ENCODE results near the gene TBX5.

Gene TBX5

GRCh38 chr12:114405519-114406271, at the start of gene TBX5:
Gene TBX5, minus strand, starts transcription at chr12:114406144. Its CDS starts 2,246 bp downstream, at chr12:114403898.
- FAIRE-seq = no peak

- FAIRE-seq = no peak
Observed at GRCh38 chr12:114451657-114452056, 45.7 kb upstream of the TBX5 start.

- FAIRE-seq = no peak
Observed at GRCh38 chr12:114450515-114451300, 44.8 kb upstream of the TBX5 start.

GRCh38 chr12:114450019-114450418, 44.1 kb upstream of the TBX5 start:
- FAIRE-seq = no peak

- no peak for FAIRE-seq
Observed at GRCh38 chr12:114448618-114448933, 42.6 kb upstream of the TBX5 start.

GRCh38 chr12:114447799-114448617, 42.1 kb upstream of the TBX5 start:
- no peak for FAIRE-seq

GRCh38 chr12:114447274-114447716, 41.4 kb upstream of the TBX5 start:
- no peak for FAIRE-seq

- no peak for FAIRE-seq
Observed at GRCh38 chr12:114445401-114446323, 39.7 kb upstream of the TBX5 start.

- FAIRE-seq = no peak
Observed at GRCh38 chr12:114444422-114445279, 38.7 kb upstream of the TBX5 start.

- no peak for FAIRE-seq
Observed at GRCh38 chr12:114443607-114444421, 37.9 kb upstream of the TBX5 start.

- no peak for FAIRE-seq
Observed at GRCh38 chr12:114442578-114442977, 36.6 kb upstream of the TBX5 start.

- FAIRE-seq = no peak
Observed at GRCh38 chr12:114441545-114441944, 35.6 kb upstream of the TBX5 start.

- FAIRE-seq = no peak
Observed at GRCh38 chr12:114441039-114441383, 35.1 kb upstream of the TBX5 start.

- no peak for FAIRE-seq
Observed at GRCh38 chr12:114440270-114441038, 34.5 kb upstream of the TBX5 start.

- no peak for FAIRE-seq
Observed at GRCh38 chr12:114439817-114440216, 33.9 kb upstream of the TBX5 start.

GRCh38 chr12:114439261-114439683, 33.3 kb upstream of the TBX5 start:
- FAIRE-seq = no peak

- FAIRE-seq = no peak
Observed at GRCh38 chr12:114438635-114439256, 32.8 kb upstream of the TBX5 start.

- FAIRE-seq = no peak
Observed at GRCh38 chr12:114434341-114434740, 28.4 kb upstream of the TBX5 start.

GRCh38 chr12:114431902-114432301, 26.0 kb upstream of the TBX5 start:
- no peak for FAIRE-seq
